ENCODE results near the gene L3MBTL4.
"Not testable (repeated sequence)": the region's sequence is repeated elsewhere in the genome, so short reads cannot be mapped to it uniquely, and the experiment has no call there.

The L3MBTL4 gene

DNA sequence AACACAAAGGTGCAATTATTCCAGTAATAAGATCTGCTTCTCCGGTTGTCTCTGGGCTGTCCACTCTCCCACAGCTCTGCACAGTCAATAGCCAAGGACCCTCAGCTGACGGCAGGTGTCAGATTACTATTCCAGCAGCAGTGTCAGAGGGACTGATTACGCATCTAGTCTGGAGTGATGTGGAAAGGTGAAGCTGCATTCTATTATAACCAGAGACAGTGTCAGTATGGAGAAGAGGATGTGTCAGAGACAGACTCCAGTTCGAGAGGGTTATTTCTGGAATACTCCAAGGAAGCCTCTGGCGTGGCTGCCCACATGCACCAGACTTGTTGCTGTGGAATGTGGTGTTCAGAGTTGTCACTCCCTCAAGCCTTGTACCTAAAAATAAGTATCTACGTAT is 355.8 kb downstream of the L3MBTL4 start:
- Histone ChIP-seq H3K36me3 (no peaks in the 10 kb centered on the region), H3K4me3 (ENCODE audit: low read depth, low read length) (no peak overlapping the region), H3K27me3 (no peaks in the 10 kb centered on the region), H3K4me1 (no peaks in the 10 kb centered on the region), H3K9me3 (no peaks in the 10 kb centered on the region)
- DNase-seq, result no peak
- TF ChIP-seq, protein P1, sequence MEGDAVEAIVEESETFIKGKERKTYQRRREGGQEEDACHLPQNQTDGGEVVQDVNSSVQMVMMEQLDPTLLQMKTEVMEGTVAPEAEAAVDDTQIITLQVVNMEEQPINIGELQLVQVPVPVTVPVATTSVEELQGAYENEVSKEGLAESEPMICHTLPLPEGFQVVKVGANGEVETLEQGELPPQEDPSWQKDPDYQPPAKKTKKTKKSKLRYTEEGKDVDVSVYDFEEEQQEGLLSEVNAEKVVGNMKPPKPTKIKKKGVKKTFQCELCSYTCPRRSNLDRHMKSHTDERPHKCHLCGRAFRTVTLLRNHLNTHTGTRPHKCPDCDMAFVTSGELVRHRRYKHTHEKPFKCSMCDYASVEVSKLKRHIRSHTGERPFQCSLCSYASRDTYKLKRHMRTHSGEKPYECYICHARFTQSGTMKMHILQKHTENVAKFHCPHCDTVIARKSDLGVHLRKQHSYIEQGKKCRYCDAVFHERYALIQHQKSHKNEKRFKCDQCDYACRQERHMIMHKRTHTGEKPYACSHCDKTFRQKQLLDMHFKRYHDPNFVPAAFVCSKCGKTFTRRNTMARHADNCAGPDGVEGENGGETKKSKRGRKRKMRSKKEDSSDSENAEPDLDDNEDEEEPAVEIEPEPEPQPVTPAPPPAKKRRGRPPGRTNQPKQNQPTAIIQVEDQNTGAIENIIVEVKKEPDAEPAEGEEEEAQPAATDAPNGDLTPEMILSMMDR (IDR thresholded peaks at IDR 0.05; ENCODE audit: low read depth, low read length), result no peak

DNA sequence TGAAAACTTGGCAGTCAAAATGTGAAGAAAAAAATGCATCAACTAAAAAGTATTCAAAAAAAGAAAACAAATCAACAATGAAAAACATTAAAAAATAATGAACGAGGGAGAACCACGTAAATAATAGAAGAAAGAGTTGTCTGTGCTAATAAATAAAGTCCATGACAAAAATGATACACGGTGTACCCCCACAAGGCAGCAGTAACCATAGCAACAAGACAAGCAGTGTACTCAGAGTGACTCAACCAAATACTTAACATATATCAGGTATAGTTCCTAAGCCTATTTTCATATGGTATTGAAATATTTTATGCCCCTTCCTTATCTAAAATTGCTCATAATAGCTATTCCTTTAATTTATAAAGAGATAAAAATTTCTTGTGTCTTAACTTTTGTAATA is 357.1 kb downstream of the L3MBTL4 start:
- Histone ChIP-seq H3K36me3 (no peaks in the 10 kb centered on the region), H3K27me3 (no peaks in the 10 kb centered on the region), H3K4me3 (ENCODE audit: low read depth, low read length) (no peak overlapping the region), H3K9me3 (no peaks in the 10 kb centered on the region), H3K4me1 (no peaks in the 10 kb centered on the region)
- no peak for DNase-seq
- TF ChIP-seq, protein P1 (IDR thresholded peaks at IDR 0.05; ENCODE audit: low read depth, low read length), result no peak

DNA sequence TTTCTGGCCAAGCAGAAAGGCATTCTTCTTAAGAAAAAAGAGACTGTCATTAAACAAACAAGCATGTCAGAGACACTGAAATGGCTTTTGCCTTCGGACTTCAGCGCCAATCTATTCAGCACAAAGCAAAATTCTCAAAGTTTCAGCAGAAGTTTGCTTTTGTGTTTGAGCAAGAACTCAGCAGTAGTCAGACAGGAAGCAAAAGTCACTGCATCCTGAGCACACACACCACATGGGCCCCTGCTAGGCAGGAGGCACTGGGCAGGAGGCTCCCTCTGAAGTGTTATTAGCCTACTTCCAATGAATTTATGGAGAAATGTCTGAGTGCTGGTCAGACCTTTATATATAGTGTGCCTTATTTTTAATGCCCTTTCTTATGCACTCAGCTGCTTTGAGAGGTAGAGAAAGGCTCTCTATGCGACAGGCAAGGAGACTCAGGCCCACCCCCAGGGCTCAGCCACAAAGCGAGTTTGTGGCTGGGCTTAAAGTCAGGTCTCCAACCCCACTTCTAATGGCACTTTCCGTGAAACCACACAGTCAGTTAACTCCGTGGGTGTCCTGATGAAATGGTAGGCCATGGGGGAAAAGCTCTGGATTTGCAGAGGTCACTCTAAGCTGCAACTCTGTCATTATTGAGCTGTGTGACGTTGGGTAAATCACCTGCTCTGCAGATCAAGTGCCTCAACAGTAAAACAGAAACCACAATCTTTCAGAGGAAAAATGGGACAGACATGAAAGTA is 358.4 kb downstream of the L3MBTL4 start:
- Histone ChIP-seq H3K9me3 (no peaks in the 10 kb centered on the region), H3K4me3 (ENCODE audit: low read depth, low read length) (no peak overlapping the region), H3K27me3 (no peaks in the 10 kb centered on the region), H3K4me1 (no peaks in the 10 kb centered on the region), H3K36me3 (no peaks in the 10 kb centered on the region)
- no peak for DNase-seq
- TF ChIP-seq, protein P1 (IDR thresholded peaks at IDR 0.05; ENCODE audit: low read depth, low read length), result no peak

DNA sequence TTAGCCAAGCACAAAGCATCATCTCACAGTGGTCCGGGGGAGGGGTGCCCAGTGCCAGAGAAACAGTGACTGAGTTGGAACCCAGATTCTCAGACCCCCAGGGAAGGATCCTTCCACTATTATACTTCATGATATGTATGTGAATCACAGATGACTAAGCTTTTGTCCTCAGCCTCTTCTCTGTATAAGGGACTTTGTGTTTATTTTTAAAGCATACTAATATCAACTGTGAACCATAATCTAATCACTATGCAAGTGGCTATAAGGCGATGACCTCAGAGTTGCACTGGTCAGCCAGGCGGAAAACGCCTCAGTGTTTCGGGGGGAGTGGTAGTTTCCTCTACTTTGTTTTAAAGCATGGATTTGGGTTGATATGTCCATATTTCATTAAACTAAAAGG is 359.0 kb downstream of the L3MBTL4 start:
- no peak for DNase-seq
- no peaks in the 10 kb centered on the region for H3K27me3 ChIP-seq
- no peaks in the 10 kb centered on the region for H3K36me3 ChIP-seq
- no peaks in the 10 kb centered on the region for H3K4me1 ChIP-seq
- H3K4me3 ChIP-seq (ENCODE audit: low read depth, low read length), result no peak overlapping the region
- TF ChIP-seq, protein P1 (IDR thresholded peaks at IDR 0.05; ENCODE audit: low read depth, low read length), result no peak
- H3K9me3 ChIP-seq, result no peaks in the 10 kb centered on the region

DNA sequence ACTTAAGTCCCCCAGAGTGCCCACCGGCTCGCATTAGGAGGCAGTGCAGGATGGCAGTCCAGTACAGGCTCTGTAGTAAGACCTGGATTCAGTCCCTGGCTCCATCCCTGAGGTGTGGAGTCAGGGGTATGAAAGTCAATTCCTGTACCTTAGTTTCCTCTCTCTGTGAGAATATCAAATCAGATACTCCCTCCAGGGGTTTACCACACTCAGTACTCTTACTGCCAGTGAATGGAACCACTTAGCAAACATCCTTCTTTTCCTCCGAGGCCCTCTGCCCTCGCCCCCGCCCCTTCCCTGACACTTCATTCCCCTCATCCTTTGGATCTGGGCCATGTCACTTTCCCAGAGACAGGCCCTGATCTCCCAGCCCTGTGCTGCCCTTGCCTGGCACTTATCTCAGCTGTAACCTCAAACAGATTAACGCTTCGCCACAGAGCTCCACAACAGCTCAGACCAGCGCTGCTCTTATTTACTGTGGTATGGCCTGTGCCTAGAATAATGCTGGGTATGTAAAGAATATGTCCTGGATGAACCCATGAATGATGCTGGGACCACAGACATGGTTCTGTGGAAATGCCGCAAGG is 360.4 kb downstream of the L3MBTL4 start:
- no peak for DNase-seq
- no peaks in the 10 kb centered on the region for H3K27me3 ChIP-seq
- no peaks in the 10 kb centered on the region for H3K36me3 ChIP-seq
- H3K4me3 ChIP-seq (ENCODE audit: low read depth, low read length), result no peak overlapping the region
- TF ChIP-seq, protein P1 (IDR thresholded peaks at IDR 0.05; ENCODE audit: low read depth, low read length), result no peak
- no peaks in the 10 kb centered on the region for H3K4me1 ChIP-seq
- H3K9me3 ChIP-seq, result no peaks in the 10 kb centered on the region

DNA sequence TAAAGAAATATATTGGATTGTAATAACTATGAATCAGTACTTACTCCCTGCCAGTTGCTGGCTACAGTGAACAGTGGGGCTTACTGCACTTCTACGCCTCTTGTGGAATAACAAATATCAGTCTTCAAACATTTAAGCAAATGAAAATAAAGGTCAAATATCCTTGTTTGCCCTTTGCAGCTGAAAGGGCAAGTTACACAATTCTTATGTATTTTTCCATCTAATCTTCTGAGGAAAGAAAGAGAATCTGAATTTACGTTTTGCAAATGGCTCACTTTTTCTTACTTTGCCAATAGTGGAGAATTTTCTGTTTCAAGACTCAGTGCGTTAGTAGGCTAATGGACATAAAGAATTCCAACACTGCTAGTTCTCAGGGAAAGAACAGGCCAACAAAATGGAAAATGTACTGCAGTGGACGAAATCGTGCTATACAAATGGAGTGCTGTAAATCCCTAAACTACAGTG is 362.2 kb downstream of the L3MBTL4 start:
- Histone ChIP-seq H3K27me3 (no peaks in the 10 kb centered on the region), H3K9me3 (no peaks in the 10 kb centered on the region), H3K4me3 (ENCODE audit: low read depth, low read length) (no peak overlapping the region), H3K4me1 (no peaks in the 10 kb centered on the region), H3K36me3 (no peaks in the 10 kb centered on the region)
- no peak for DNase-seq
- TF ChIP-seq, protein P1 (IDR thresholded peaks at IDR 0.05; ENCODE audit: low read depth, low read length), result no peak

DNA sequence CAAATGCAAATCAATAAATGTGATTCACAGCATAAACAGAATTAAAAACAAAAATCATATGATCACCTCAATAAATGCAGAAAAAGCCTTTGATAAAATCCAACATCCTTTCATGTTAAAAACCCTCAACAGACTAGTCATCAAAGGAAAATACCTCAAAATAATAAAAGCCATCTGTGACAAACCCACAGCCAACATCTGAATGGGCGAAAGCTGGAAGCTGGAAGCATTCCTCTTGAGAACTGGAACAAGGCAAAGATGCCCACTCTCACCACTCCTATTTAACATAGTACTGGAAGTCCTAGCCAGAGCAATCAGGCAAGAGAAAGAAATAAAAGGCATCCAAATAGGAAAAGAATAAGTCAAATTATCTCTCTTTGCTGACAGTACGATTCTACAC is 367.1 kb downstream of the L3MBTL4 start:
- H3K4me3 ChIP-seq (ENCODE audit: low read depth, low read length); H3K36me3 ChIP-seq; DNase-seq; H3K27me3 ChIP-seq; H3K9me3 ChIP-seq; H3K4me1 ChIP-seq: not testable (repeated sequence)
